ENCODE results near the gene BBLN.

- no peak for TF ChIP-seq CTCF (IDR thresholded peaks at IDR 0.05; ENCODE audit: insufficient read depth, low read length)
- no peak for TF ChIP-seq POLR2AphosphoS5 (IDR thresholded peaks at IDR 0.05; ENCODE audit: low read depth)
Observed at GRCh38 chr9:128151309-128152132, 8.5 kb upstream of the BBLN start.
